ENCODE results near the gene ZCCHC24.

- TF ChIP-seq CTCF (IDR thresholded peaks at IDR 0.05) (no peak), POLR2A (IDR thresholded peaks at IDR 0.05) (no peak)
Measured at GRCh38 chr10:79360499-79361342, 84.7 kb downstream of the ZCCHC24 start.

Data from breast epithelium (tissue), 3 donors.